H9 (cell line): ENCODE measurements around the gene LRP2. TPM values are rescaled to one million over a fixed set of nuclear protein-coding genes. Genes with fewer than 3 reads are reported as not detected.

Experiments used
- DNase-seq: peaks from one replicate; pipeline ENCODE4 v3.0.0-alpha.2; 2017
- H2AFZ ChIP-seq: one replicate; pipeline ENCODE4 v1.6.1; 2013; ENCODE audit warnings: mild to moderate bottlenecking, low read length, control low read depth, moderate library complexity
- H2AK5ac ChIP-seq: 2 replicates; pipeline ENCODE4 v1.6.1; 2013; ENCODE audit warnings: low read length, control low read depth, mixed read lengths; ENCODE audit not compliant: insufficient read length
- H2BK120ac ChIP-seq: one replicate; pipeline ENCODE4 v1.6.1; 2013; ENCODE audit warnings: low read depth, mild to moderate bottlenecking, low read length, control low read depth, inconsistent platforms; ENCODE audit not compliant: poor library complexity, severe bottlenecking
- H2BK12ac ChIP-seq: 2 replicates; pipeline ENCODE4 v1.6.1; 2013; ENCODE audit warnings: low read length, control low read depth, mixed read lengths, low read depth; ENCODE audit not compliant: insufficient read length
- H2BK15ac ChIP-seq: 2 replicates; pipeline ENCODE4 v1.6.1; 2013; ENCODE audit warnings: low read depth, low read length, control low read depth
- H2BK20ac ChIP-seq: one replicate; pipeline ENCODE4 v1.6.1; 2013; ENCODE audit warnings: low read depth, mild to moderate bottlenecking, low read length, control low read depth, inconsistent platforms; ENCODE audit not compliant: poor library complexity, severe bottlenecking
- H2BK5ac ChIP-seq: 2 replicates; pipeline ENCODE4 v1.6.1; 2013; ENCODE audit warnings: low read length, control low read depth, mixed read lengths; ENCODE audit not compliant: insufficient read length
- H3K14ac ChIP-seq: 2 replicates; pipeline ENCODE4 v1.6.1; 2013; ENCODE audit warnings: low read length, control low read depth; ENCODE audit not compliant: insufficient read depth
- H3K18ac ChIP-seq: 2 replicates; pipeline ENCODE4 v1.6.1; 2013; ENCODE audit warnings: low read depth, mild to moderate bottlenecking, mixed read lengths, low read length, control low read depth; ENCODE audit not compliant: insufficient read length
- H3K23ac ChIP-seq: 2 replicates; pipeline ENCODE4 v1.6.1; 2013; ENCODE audit warnings: low read length, control low read depth, mixed read lengths, low read depth; ENCODE audit not compliant: insufficient read length
- H3K23me2 ChIP-seq: 2 replicates; pipeline ENCODE4 v1.6.1; 2013; ENCODE audit warnings: low read depth, mild to moderate bottlenecking, mixed read lengths, low read length, control low read depth; ENCODE audit not compliant: insufficient read length, poor library complexity, severe bottlenecking
- H3K27ac ChIP-seq: 2 replicates; pipeline ENCODE4 v1.5.1; 2013; ENCODE audit warnings: low read length, control low read depth, mixed read lengths, low read depth; ENCODE audit not compliant: insufficient read length
- H3K27me3 ChIP-seq: 2 replicates; pipeline ENCODE4 v1.6.1; 2013; ENCODE audit warnings: low read length, control low read depth, inconsistent platforms; ENCODE audit not compliant: insufficient read depth
- H3K4ac ChIP-seq: 2 replicates; pipeline ENCODE4 v1.6.1; 2013; ENCODE audit warnings: low read depth, mild to moderate bottlenecking, control low read depth, inconsistent platforms, low read length, moderate library complexity
- H3K4me1 ChIP-seq: 2 replicates; pipeline ENCODE4 v1.6.1; 2013; ENCODE audit warnings: low read length, control low read depth, inconsistent platforms; ENCODE audit not compliant: insufficient read depth
- H3K4me2 ChIP-seq: 2 replicates; pipeline ENCODE4 v1.6.1; 2013; ENCODE audit warnings: low read length, control low read depth, mixed read lengths; ENCODE audit not compliant: insufficient read length, insufficient read depth
- H3K56ac ChIP-seq: 2 replicates; pipeline ENCODE4 v1.6.1; 2013; ENCODE audit warnings: low read depth, mild to moderate bottlenecking, mixed read lengths, low read length, control low read depth; ENCODE audit not compliant: insufficient read length
- H3K79me1 ChIP-seq: 2 replicates; pipeline ENCODE4 v1.6.1; 2013; ENCODE audit warnings: low read depth, mild to moderate bottlenecking, moderate library complexity, low read length, control low read depth, inconsistent platforms; ENCODE audit not compliant: insufficient read depth, poor library complexity, severe bottlenecking
- H3K79me2 ChIP-seq: 2 replicates; pipeline ENCODE4 v1.6.1; 2013; ENCODE audit warnings: low read length, control low read depth, inconsistent platforms; ENCODE audit not compliant: insufficient read depth
- H3K9ac ChIP-seq: 2 replicates; pipeline ENCODE4 v1.6.1; 2013; ENCODE audit warnings: low read length, control low read depth, mixed read lengths; ENCODE audit not compliant: insufficient read length; ENCODE audit errors: extremely low read depth
- H3K9me3 ChIP-seq: one replicate; pipeline ENCODE4 v1.6.1; 2013; ENCODE audit warnings: low read depth, low read length, inconsistent platforms; ENCODE audit not compliant: control insufficient read depth
- H3T11ph ChIP-seq: one replicate; pipeline ENCODE4 v1.6.1; 2013; ENCODE audit warnings: mild to moderate bottlenecking, low read length, control low read depth, inconsistent platforms
- H4K20me1 ChIP-seq: one replicate; pipeline ENCODE4 v1.6.1; 2013; ENCODE audit not compliant: control insufficient read depth, insufficient read length, insufficient read depth
- H4K5ac ChIP-seq: 2 replicates; pipeline ENCODE4 v1.6.1; 2013; ENCODE audit warnings: low read depth, mild to moderate bottlenecking, mixed read lengths, low read length, control low read depth; ENCODE audit not compliant: insufficient read length
- H4K8ac ChIP-seq: replicated peaks from 2 replicates; pipeline ENCODE4 v1.6.1; 2013; ENCODE audit warnings: low read length, control low read depth, mixed read lengths, low read depth; ENCODE audit not compliant: insufficient read length
- H4K91ac ChIP-seq: 2 replicates; pipeline ENCODE4 v1.6.1; 2013; ENCODE audit warnings: low read depth, mild to moderate bottlenecking, moderate library complexity, mixed read lengths, low read length, control low read depth; ENCODE audit not compliant: insufficient read length
- H3K27ac Mint-ChIP-seq, 3 experiments: 2 replicates in 2 of 3; 3 replicates in 1 of 3; pipeline ENCODE4 v1.8.0; 2020 to 2021; ENCODE audit warnings: mixed read lengths in 3 of 3, mild to moderate bottlenecking in 1 of 3, moderate library complexity in 1 of 3
- H3K27me3 Mint-ChIP-seq: 2 replicates; pipeline ENCODE4 v1.8.0; 2021; ENCODE audit warnings: low read depth, mild to moderate bottlenecking, moderate library complexity, mixed read lengths
- H3K36me3 Mint-ChIP-seq, 3 experiments: 2 replicates in 2 of 3; 3 replicates in 1 of 3; pipeline ENCODE4 v1.8.0; 2020 to 2021; ENCODE audit warnings: low read depth in 3 of 3, mixed read lengths in 3 of 3; ENCODE audit not compliant: insufficient read depth in 1 of 3
- H3K4me1 Mint-ChIP-seq, 2 experiments: 2 replicates each; pipeline ENCODE4 v1.8.0; 2020; ENCODE audit warnings: mixed read lengths in 2 of 2
- H3K4me3 Mint-ChIP-seq, 2 experiments: 2 replicates in 1 of 2; 3 replicates in 1 of 2; pipeline ENCODE4 v1.8.0; 2020 to 2021; ENCODE audit warnings: mild to moderate bottlenecking in 2 of 2, mixed read lengths in 2 of 2, moderate library complexity in 1 of 2
- H3K9me3 Mint-ChIP-seq, 2 experiments: 2 replicates in 1 of 2; 3 replicates in 1 of 2; pipeline ENCODE4 v1.8.0; 2020; ENCODE audit warnings: mild to moderate bottlenecking in 2 of 2, mixed read lengths in 2 of 2, moderate library complexity in 1 of 2
- CTCF ChIP-seq: fragments of 200-600 bp; sonication (generic); conservative IDR thresholded peaks from 3 replicates; pipeline ENCODE4 v1.8.0; 2021; ENCODE audit warnings: antibody characterized with exemption, mild to moderate bottlenecking
- WGBS: extraction: QIAGEN DNeasy Blood & Tissue Kit; methylation state at CpG from one replicate; pipeline ENCODE4 v1.1.7; 2013; ENCODE audit warnings: missing lambda C conversion rate, low lambda C conversion rate, mixed read lengths; ENCODE audit not compliant: insufficient read length; ENCODE audit errors: extremely low coverage; 5-methylcytosine and 5-hydroxymethylcytosine counted together
- total RNA-seq: library from RNA; stranded (reverse); gene quantifications from 2 replicates; pipeline ENCODE4 v1.2.1, GENCODE V29; 2021

Gene LRP2
- total RNA-seq, 1 experiment from 2014 or later: 1.4 TPM

- Mint-ChIP-seq H3K9me3 (peaks cover 0 to 4% of the 10 kb centered on the region in 2 experiments; a peak in 4 of 5 replicates), H3K27ac (no peak overlapping the region), H3K4me1 (peaks cover 32 to 34% of the 10 kb centered on the region in 2 experiments), H3K4me3 (peak overlapping the region; percentile 56 to 77), H3K36me3 (peaks cover 0 to 3% (median 0%) of the 10 kb centered on the region in 3 experiments; a peak in 1 of 7 replicates), H3K27me3 (peaks cover 83% of the 10 kb centered on the region)
- no peak overlapping the region for H3K18ac ChIP-seq
- no peak overlapping the region for H2AK5ac ChIP-seq
- no peaks in the 10 kb centered on the region for H3K79me2 ChIP-seq
- no peaks in the 10 kb centered on the region for H3K79me1 ChIP-seq
- H3K23ac ChIP-seq: no peak overlapping the region
- H3K23me2 ChIP-seq: peaks cover 37% of the 10 kb centered on the region
- no peak overlapping the region for H2AFZ ChIP-seq
- no peak overlapping the region for H3K14ac ChIP-seq
- H3K56ac ChIP-seq: no peak overlapping the region
- no CpG with 5 or more reads among the region's 20 CpGs for WGBS
- no peaks in the 10 kb centered on the region for H4K20me1 ChIP-seq
- peak; percentile 56 for DNase-seq
- H3K9ac ChIP-seq: no peak overlapping the region
- peak overlapping the region; percentile 69 for H3K4me2 ChIP-seq
- H2BK15ac ChIP-seq: no peak overlapping the region
- H2BK5ac ChIP-seq: no peak overlapping the region
- no peak overlapping the region for H3K4ac ChIP-seq
- no peak overlapping the region for H3K27ac ChIP-seq
- no peak overlapping the region for H2BK20ac ChIP-seq
- no peak overlapping the region for H2BK12ac ChIP-seq
- H4K8ac ChIP-seq: no peak overlapping the region
- H3K27me3 ChIP-seq: peaks cover 34% of the 10 kb centered on the region; the same call in 1 of the 2 replicates
- H3K4me1 ChIP-seq: no peaks in the 10 kb centered on the region
- no peak overlapping the region for H2BK120ac ChIP-seq
- no peak for TF ChIP-seq CTCF
- no peak overlapping the region for H4K5ac ChIP-seq
- H3K9me3 ChIP-seq: no peaks in the 10 kb centered on the region
- no peak overlapping the region for H3T11ph ChIP-seq
- H4K91ac ChIP-seq: no peak overlapping the region
Observed at GRCh38 chr2:169360984-169361705, 1.2 kb downstream of the LRP2 start.
